Liver (tissue), 9 donors: ENCODE data around the gene MRM1. TPM values are rescaled to one million over a fixed set of nuclear protein-coding genes. Genes with fewer than 3 reads are reported as not detected.

Experiments
- DNase-seq: peaks from one replicate; pipeline ENCODE4 v3.0.0-alpha.2; 2017; ENCODE audit warnings: low spot score
- H3K27ac ChIP-seq, 2 donors: one replicate each; pipeline ENCODE4 v1.7.0; 2013; ENCODE audit warnings: inconsistent platforms in 2 of 2, low read length in 2 of 2, control low read depth in 1 of 2, low read depth in 1 of 2, mild to moderate bottlenecking in 1 of 2
- H3K27me3 ChIP-seq, 4 donors: one replicate each; pipeline versions ENCODE4 v1.6.1 to v1.7.0; 2013; ENCODE audit warnings: low read length in 3 of 4, inconsistent platforms in 1 of 4, mild to moderate bottlenecking in 1 of 4, moderate library complexity in 1 of 4; ENCODE audit not compliant: control insufficient read depth in 4 of 4, insufficient read depth in 4 of 4
- H3K36me3 ChIP-seq, 4 donors: one replicate each; pipeline versions ENCODE4 v1.6.1 to v1.7.0; 2013; ENCODE audit warnings: low read length in 3 of 4, mild to moderate bottlenecking in 3 of 4, low read depth in 1 of 4, moderate library complexity in 1 of 4; ENCODE audit not compliant: control insufficient read depth in 4 of 4, insufficient read depth in 3 of 4
- H3K4me1 ChIP-seq, 4 donors: one replicate each; pipeline versions ENCODE4 v1.6.1 to v1.7.0; 2013; ENCODE audit warnings: low read length in 3 of 4, mild to moderate bottlenecking in 3 of 4, moderate library complexity in 1 of 4; ENCODE audit not compliant: control insufficient read depth in 4 of 4, insufficient read depth in 4 of 4
- H3K4me3 ChIP-seq, 3 donors: one replicate each; pipeline versions ENCODE4 v1.6.1 to v1.7.0; 2013; ENCODE audit warnings: low read length in 3 of 3, control low read depth in 1 of 3, low read depth in 1 of 3, mild to moderate bottlenecking in 1 of 3
- H3K9ac ChIP-seq, 2 donors: one replicate each; pipeline ENCODE4 v1.7.0; 2013; ENCODE audit warnings: low read length in 2 of 2, mild to moderate bottlenecking in 2 of 2, moderate library complexity in 2 of 2, control low read depth in 1 of 2, low read depth in 1 of 2
- H3K9me3 ChIP-seq, 4 donors: one replicate each; pipeline versions ENCODE4 v1.6.1 to v1.7.0; 2013; ENCODE audit warnings: low read length in 3 of 4; ENCODE audit not compliant: control insufficient read depth in 4 of 4
- EGR1 ChIP-seq, 2 donors: IDR thresholded peaks; 2 replicates each; pipeline ENCODE4 v1.6.1; 2016 to 2018; ENCODE audit warnings: antibody characterized with exemption in 2 of 2, low read depth in 2 of 2
- FOXA1 ChIP-seq: IDR thresholded peaks from 2 replicates; pipeline ENCODE4 v1.6.1; 2016; ENCODE audit warnings: antibody characterized with exemption
- NR2F2 ChIP-seq: IDR thresholded peaks from 2 replicates; pipeline ENCODE4 v1.6.1; 2016; ENCODE audit warnings: antibody characterized with exemption
- RAD21 ChIP-seq, 2 donors: IDR thresholded peaks; 2 replicates each; pipeline ENCODE4 v1.6.1; 2016; ENCODE audit warnings: antibody characterized with exemption in 2 of 2, mild to moderate bottlenecking in 2 of 2
- RXRA ChIP-seq, 2 donors: IDR thresholded peaks; 2 replicates each; pipeline ENCODE4 v1.6.1; 2017 to 2018; ENCODE audit warnings: antibody characterized with exemption in 2 of 2, mild to moderate bottlenecking in 1 of 2
- SP1 ChIP-seq: IDR thresholded peaks from 2 replicates; pipeline ENCODE4 v1.6.1; 2018; ENCODE audit warnings: antibody characterized with exemption, mild to moderate bottlenecking
- YY1 ChIP-seq: IDR thresholded peaks from 2 replicates; pipeline ENCODE4 v1.6.1; 2016; ENCODE audit warnings: antibody characterized with exemption, mild to moderate bottlenecking
- WGBS: extraction: QIAGEN DNeasy Blood & Tissue Kit; methylation state at CpG from one replicate; pipeline ENCODE4 v1.1.7; 2013; 5-methylcytosine and 5-hydroxymethylcytosine counted together
- polyA plus RNA-seq, 2 donors: library from polyadenylated mRNA; stranded (reverse) in 1 of 2; unstranded in 1 of 2; fragments of 200-250 nt in 1 of 2; fragments of >200 nt in 1 of 2; fragmentation: Nextera tagmentation in 1 of 2; extraction: Ambion mirVana in 1 of 2; gene quantifications; one replicate each; pipeline versions ENCODE4 v1.2.1 to v1.2.3, GENCODE V29; 2013 to 2015
- total RNA-seq, 2 donors: library from RNA; depleted of rRNA; stranded (reverse); fragments of >200 nt; gene quantifications; one replicate each; pipeline ENCODE4 v1.2.3, GENCODE V29; 2014
- TF ChIP-seq, protein P1 (sequence below): IDR thresholded peaks from 2 replicates; pipeline ENCODE4 v1.6.1; 2016; ENCODE audit warnings: antibody characterized with exemption
- TF ChIP-seq, protein P2 (sequence below): IDR thresholded peaks from 2 replicates; pipeline ENCODE4 v1.6.1; 2016; ENCODE audit warnings: antibody characterized with exemption
- TF ChIP-seq, protein P3 (sequence below): IDR thresholded peaks from 2 replicates; pipeline ENCODE4 v1.6.1; 2016; ENCODE audit warnings: antibody characterized with exemption
- TF ChIP-seq, protein P4 (sequence below): IDR thresholded peaks from 2 replicates; pipeline ENCODE4 v1.6.1; 2016; ENCODE audit warnings: antibody characterized with exemption, mild to moderate bottlenecking
- donor health status: healthy.
- donor health status: healthy.
- donor health status: healthy.
- donor health status: healthy.
- donor health status: healthy.

MRM1 gene
- total and polyA plus RNA-seq, 4 donors = 3.2 to 5.9 (median 5.2) TPM

DNA sequence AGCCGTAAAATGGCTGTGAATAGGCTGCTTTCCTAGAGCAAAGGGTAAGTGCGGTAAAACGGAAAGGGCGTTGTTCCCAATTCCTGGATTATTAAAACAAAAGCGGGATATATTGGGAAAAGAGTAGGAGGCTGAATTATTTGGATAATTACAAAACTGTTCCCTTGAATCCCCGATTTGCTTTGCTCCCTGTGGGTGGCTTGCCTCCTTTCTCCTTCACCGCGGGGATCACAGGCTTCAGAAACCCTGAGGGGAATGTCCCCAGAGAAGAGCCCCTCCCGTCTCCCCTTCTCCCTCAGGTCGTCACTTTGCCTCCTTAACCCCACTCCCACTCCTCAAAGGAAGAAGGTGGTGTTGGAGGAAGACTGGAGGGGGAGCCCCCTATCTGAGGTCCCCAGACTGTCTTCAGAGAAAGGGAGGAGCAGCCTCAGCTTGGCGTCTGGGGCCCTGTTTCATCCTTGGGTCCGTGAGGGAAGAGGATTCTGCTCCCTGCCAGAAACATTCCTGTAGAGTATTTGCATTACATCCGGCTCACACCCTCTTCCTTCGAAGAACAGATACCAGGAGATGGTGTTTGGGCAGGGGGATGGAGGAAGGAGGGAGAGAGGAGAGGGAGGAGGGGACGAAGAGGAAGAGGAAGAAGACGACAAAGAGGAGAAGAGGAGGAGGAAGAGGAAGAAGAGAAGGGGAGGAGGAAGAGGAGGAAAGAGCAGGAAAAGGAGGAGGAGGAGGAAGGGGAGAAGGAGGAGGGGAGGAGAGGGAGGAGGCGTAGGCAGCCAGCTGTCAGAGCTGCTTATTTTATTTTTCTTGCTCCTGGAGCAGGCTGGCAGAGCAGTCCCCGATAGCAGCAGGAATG is 31.8 kb downstream of the MRM1 start:
- 60% methylated on average over 18 of the region's 18 CpGs for WGBS
- Histone ChIP-seq H3K4me1 (peaks cover 0 to 5% (median under 1%) of the 10 kb centered on the region in 4 donors), H3K36me3 (no peaks in the 10 kb centered on the region), H3K4me3 (no peak overlapping the region), H3K9me3 (no peaks in the 10 kb centered on the region), H3K27ac (no peak overlapping the region), H3K27me3 (peaks cover 0 to 2% (median 0%) of the 10 kb centered on the region in 4 donors), H3K9ac (no peak overlapping the region)
- DNase-seq = no peak
- TF ChIP-seq RXRA (IDR thresholded peaks at IDR 0.05) = no peak

DNA sequence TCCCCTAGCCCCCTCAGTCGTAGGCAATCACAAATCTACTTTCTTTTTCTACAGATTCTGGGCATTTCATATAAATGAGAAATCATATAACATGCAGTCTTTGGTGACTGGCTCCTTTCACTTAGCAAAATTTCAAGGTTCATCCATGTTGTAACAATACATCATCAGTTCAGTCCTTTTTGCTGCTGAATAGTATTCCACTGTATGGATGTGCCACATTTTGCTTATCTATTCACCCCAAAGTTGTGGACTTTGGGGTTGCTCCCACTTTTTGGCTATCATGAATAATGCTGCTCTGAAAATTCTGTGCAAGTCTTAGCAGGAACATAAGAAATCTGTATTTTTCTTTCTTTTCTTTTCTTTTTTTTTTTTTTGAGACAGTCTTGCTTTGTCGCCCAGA is 39.0 kb downstream of the MRM1 start:
- Histone ChIP-seq H3K9ac (no peak overlapping the region), H3K27ac (no peak overlapping the region), H3K4me3 (no peak overlapping the region), H3K27me3 (peaks cover 9 to 12% (median 9%) of the 10 kb centered on the region in 4 donors), H3K4me1 (peaks cover 8 to 10% (median 9%) of the 10 kb centered on the region in 4 donors), H3K9me3 (no peaks in the 10 kb centered on the region), H3K36me3 (no peaks in the 10 kb centered on the region)
- DNase-seq = no peak
- TF ChIP-seq NR2F2 (no peak), FOXA1 (no peak), SP1 (no peak), RAD21 (IDR thresholded peaks at IDR 0.05) (no peak), EGR1 (IDR thresholded peaks at IDR 0.05; ENCODE audit: low read depth in 2 of 2) (no peak), YY1 (no peak)
- TF ChIP-seq, protein P1, sequence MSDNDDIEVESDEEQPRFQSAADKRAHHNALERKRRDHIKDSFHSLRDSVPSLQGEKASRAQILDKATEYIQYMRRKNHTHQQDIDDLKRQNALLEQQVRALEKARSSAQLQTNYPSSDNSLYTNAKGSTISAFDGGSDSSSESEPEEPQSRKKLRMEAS = no peak
- TF ChIP-seq, protein P2, sequence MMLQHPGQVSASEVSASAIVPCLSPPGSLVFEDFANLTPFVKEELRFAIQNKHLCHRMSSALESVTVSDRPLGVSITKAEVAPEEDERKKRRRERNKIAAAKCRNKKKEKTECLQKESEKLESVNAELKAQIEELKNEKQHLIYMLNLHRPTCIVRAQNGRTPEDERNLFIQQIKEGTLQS = no peak
- TF ChIP-seq, protein P3, sequence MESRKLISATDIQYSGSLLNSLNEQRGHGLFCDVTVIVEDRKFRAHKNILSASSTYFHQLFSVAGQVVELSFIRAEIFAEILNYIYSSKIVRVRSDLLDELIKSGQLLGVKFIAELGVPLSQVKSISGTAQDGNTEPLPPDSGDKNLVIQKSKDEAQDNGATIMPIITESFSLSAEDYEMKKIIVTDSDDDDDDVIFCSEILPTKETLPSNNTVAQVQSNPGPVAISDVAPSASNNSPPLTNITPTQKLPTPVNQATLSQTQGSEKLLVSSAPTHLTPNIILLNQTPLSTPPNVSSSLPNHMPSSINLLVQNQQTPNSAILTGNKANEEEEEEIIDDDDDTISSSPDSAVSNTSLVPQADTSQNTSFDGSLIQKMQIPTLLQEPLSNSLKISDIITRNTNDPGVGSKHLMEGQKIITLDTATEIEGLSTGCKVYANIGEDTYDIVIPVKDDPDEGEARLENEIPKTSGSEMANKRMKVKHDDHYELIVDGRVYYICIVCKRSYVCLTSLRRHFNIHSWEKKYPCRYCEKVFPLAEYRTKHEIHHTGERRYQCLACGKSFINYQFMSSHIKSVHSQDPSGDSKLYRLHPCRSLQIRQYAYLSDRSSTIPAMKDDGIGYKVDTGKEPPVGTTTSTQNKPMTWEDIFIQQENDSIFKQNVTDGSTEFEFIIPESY = no peak
- TF ChIP-seq, protein P4, sequence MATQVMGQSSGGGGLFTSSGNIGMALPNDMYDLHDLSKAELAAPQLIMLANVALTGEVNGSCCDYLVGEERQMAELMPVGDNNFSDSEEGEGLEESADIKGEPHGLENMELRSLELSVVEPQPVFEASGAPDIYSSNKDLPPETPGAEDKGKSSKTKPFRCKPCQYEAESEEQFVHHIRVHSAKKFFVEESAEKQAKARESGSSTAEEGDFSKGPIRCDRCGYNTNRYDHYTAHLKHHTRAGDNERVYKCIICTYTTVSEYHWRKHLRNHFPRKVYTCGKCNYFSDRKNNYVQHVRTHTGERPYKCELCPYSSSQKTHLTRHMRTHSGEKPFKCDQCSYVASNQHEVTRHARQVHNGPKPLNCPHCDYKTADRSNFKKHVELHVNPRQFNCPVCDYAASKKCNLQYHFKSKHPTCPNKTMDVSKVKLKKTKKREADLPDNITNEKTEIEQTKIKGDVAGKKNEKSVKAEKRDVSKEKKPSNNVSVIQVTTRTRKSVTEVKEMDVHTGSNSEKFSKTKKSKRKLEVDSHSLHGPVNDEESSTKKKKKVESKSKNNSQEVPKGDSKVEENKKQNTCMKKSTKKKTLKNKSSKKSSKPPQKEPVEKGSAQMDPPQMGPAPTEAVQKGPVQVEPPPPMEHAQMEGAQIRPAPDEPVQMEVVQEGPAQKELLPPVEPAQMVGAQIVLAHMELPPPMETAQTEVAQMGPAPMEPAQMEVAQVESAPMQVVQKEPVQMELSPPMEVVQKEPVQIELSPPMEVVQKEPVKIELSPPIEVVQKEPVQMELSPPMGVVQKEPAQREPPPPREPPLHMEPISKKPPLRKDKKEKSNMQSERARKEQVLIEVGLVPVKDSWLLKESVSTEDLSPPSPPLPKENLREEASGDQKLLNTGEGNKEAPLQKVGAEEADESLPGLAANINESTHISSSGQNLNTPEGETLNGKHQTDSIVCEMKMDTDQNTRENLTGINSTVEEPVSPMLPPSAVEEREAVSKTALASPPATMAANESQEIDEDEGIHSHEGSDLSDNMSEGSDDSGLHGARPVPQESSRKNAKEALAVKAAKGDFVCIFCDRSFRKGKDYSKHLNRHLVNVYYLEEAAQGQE = no peak
- WGBS = 91% methylated on average over 2 of the region's 2 CpGs
